Measurements from ENCODE around the gene HMGCLL1.

Gene HMGCLL1

DNA sequence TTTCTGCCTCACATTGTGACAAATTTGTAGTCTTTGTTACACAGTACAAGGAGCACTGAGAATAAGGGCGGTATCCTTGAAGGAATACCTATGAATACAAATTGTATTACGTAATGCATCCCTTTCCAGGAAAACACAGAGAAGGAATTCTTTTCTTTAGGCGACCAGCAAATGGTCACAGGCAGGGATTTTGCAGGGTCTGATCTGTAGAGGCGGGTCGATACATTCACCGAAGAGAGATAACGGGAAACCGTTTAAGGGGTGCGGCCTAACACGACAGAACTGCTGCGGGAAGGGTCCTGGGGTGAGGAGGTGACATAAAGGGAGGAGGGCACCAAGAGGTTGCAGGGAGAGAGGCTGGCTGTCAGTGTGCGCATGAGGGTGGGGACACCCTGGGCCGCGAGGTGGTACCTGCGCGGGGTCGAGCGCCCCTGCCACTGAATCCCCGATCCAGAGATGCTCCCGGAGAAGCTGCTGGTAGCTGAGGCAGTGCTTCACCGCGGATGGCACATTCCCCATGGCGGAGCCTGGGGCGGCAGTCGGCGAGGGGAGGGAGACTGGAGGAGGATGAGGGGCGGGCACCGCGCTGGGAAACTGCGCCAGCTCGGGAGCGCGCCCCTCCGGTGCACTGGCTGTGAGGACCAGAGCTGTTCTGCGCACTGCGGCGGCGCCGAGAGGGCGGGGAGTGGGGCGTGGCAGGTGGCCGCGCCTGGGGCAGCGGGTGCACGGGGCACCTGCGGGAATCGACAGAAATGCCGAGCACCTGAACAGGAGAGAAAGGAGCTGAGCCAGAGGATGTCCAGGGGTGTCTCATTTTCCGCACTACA lies at the start of gene HMGCLL1:
Gene HMGCLL1, minus strand, starts transcription at position 656 of the 827 bp plus-strand sequence. Its CDS starts 137 bp downstream, at position 519.
- DNase-seq = no peak

GRCh38 chr6:55621993-55622392 lies 43.0 kb upstream of the HMGCLL1 start:
- no peak for DNase-seq

DNA sequence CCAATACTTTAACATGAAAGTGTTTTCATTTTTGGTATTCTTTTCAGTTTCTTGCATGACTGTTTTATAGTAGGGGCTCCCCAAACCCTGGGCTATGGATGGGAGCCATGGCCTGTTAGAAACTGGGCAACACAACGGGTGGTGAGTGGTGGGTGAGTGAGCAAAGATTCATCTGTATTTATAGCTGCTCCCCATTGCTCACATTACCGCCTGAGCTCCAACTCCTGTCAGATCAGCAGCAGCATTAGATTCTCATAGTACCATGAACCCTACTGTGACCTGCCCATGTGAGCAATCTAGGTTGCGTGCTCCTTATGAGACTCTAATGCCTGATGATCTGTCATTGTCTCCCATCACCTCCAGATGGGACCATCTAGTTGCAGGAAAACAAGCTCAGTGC lies 42.3 kb upstream of the HMGCLL1 start:
- no peak for DNase-seq

DNA sequence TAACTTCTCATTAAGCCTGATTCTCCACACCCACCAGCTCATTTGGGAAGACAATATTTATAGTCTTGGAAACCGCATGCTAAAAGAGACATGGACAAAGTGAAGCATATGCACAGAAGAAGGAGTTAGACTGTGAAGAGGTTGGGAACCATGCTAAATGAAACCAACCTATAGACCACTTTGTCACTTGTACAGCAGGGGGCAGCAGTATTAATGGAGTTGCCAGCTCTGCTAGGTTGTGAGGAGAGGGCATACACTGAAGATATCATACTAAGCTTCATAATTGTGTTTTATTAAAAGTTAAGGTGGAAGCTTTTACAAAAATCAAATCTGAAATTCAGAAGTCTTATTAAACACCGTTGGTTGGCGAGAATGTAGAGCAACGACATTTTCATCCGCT lies 38.3 kb upstream of the HMGCLL1 start:
- DNase-seq = no peak

- no peak for DNase-seq
These were observed 25.0 kb upstream of the HMGCLL1 start for GRCh38 chr6:55604021-55604420.

GRCh38 chr6:55601120-55601519 lies 22.1 kb upstream of the HMGCLL1 start:
- DNase-seq = no peak

GRCh38 chr6:55594442-55594841 lies 15.4 kb upstream of the HMGCLL1 start:
- no peak for DNase-seq

DNA sequence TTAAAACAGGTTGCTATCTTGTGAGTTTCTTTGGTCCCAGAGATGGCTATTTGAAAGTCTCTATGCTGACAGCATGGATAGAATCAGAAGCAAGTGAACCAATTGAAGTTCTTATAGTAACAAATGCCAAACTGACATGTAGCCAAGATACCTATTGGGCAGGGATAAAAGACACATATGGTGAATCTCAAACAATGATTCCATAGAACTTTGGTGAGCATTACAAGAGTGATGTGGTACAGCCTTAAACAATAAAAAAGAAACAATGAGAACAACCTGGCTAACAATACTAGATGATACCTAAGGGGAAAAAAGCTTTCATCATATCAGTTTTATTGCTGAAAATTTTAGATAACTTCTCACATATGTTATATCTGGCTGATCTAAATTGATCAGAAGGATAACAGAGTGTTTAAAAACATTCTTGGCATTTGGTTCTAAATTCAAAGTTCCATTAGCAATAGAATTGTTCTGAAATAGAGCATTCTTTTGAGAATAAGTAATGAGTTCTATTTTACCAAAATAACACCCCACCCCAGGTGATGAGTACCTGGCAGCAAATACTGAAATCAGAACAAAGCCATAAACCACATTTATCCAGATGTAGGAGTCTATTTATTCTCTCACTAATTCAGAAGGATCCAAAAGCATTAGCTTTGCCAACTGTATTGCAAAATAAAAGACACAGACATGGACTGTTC lies 5.8 kb upstream of the HMGCLL1 start:
- no peak for DNase-seq

DNA sequence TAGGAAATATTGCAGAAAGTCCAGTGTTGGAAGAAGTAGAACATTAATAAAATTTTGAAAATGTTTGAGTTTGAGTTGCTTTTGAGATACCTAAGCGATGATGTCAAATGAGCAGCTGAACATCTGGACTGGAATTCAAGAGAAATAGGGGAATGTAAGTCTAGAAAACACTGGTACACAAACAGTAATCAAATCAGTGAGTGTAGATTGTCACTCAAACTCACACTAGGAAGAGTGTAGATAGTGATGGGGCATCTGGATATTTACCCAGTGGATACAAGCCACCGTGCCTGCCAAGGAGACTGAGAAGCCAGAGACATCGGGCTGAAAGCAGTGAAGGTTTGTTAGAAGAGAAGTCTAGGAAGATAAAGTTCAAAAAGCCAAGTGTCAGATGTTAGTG lies 2.2 kb downstream of the HMGCLL1 start:
- no peak for DNase-seq

- no peak for DNase-seq
These were observed 4.4 kb downstream of the HMGCLL1 start for GRCh38 chr6:55574556-55574955.

- no peak for DNase-seq
These were observed 9.4 kb downstream of the HMGCLL1 start for GRCh38 chr6:55569638-55570037.

DNA sequence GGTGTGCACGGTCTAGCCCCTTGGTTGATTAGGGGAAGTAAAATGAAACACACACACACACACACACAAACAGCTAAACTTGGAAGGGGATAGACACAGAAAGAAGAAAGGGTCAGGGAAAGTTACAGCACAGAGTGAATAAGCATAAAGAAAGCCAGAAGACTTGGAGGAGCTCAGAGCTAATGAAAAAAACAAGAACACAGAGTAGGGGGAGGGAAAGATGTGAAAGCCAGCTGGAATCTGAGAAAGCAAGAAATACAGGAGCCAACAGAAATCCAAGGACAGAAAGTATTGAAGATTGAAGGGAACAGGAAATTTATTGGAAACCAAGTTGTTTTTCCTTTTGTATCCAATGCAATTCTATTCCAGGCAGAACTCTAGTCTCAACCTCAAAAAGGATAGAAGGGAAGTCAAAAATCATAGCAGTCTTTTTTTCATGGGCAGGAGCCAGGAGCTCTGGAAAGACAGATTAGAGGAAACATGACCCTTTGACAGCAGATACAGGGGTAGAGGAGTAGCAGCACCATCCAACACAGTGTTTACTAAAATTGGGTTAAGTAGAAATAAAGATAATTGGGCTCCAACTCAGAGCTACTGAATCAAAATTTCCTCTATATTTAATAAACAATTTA lies 10.1 kb downstream of the HMGCLL1 start:
- no peak for DNase-seq

- DNase-seq = no peak
These were observed 11.4 kb downstream of the HMGCLL1 start for GRCh38 chr6:55567558-55567957.

- no peak for DNase-seq
These were observed 12.8 kb downstream of the HMGCLL1 start for GRCh38 chr6:55566036-55566710.

DNA sequence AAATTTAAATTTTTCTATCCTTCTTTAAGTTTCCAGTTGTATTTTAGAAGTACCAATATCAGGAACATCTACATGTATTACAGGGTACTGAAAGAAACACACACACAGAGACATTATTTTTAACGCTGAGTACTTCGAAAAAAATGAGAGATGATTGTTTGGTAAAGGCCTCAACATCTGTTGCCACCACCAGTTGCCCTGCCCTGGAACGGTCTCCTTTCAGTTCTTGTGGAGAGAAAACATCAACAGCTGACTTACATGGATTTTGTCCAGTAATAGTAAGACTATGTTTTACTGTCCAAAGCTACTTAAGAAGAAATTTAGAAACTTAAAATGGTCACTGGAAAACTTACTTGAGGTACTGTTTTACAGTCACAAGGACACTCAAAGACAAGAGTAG lies 16.7 kb downstream of the HMGCLL1 start:
- no peak for DNase-seq

GRCh38 chr6:55560290-55560885 lies 18.6 kb downstream of the HMGCLL1 start:
- no peak for DNase-seq

GRCh38 chr6:55557146-55557545 lies 21.8 kb downstream of the HMGCLL1 start:
- DNase-seq = no peak

DNA sequence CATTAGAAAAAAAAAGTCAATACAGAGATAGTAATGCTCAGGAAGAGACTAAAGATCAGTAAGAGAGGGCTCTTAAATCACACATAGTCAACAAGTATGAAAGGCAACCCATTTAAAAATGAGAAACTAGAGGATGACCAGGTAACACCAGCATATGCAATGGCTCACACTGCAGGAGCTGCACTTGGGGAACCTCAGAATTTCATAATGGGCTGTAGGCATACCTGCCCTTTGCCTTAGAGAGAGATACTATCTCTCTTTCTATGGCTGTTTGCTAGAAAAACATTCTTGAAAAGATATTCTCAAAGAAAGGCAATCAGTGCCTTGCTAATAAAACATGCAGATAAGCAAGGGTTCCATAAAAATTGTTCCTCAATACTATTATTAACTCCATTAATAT lies 33.2 kb downstream of the HMGCLL1 start:
- DNase-seq = no peak

GRCh38 chr6:55543633-55544309 lies 35.2 kb downstream of the HMGCLL1 start:
- DNase-seq = no peak

DNA sequence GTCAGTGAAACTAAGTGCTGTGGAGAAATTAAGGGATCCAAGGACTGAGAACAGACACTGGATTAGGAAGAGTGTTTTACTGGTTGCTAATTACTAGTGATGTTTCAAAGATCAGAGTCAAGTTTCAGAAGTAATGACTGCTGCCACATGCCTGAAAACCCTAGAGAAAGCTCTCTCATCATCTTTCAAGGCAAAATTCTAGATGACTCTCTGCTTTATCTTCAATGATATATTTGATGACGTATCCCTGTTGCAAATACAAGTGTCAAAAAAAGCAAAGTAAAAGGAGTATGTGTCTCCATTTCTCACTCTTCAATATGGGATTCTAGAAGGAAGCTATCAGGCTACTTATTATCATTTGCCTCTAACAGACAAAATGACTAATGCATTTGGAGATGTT lies 38.0 kb downstream of the HMGCLL1 start:
- DNase-seq = no peak

DNA sequence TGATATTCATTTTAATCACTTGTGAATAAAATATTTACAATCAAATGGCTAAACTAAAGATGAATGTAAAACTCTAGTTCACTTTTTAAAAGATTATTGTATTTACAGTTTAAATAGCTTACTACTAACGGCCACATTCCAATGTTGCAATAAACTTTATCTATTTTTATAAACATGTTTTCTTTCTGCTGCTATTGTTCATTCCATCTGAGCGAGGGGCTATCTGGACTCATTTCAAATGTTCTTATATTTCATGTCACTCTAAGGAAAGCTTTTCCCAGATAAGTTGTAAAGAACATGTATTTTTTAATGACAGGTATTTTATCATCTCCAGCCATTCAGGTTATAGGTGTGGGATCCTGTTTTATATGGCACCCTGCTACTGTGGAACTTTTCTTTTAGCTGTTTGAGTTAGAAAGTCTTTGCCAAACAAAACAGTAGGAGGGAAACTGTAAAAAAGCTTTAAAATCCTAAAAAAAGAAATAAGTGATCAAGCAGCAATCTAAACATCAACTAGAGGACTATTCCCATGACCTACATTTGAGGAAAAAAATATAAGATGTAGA lies 42.5 kb downstream of the HMGCLL1 start:
- DNase-seq = no peak

DNA sequence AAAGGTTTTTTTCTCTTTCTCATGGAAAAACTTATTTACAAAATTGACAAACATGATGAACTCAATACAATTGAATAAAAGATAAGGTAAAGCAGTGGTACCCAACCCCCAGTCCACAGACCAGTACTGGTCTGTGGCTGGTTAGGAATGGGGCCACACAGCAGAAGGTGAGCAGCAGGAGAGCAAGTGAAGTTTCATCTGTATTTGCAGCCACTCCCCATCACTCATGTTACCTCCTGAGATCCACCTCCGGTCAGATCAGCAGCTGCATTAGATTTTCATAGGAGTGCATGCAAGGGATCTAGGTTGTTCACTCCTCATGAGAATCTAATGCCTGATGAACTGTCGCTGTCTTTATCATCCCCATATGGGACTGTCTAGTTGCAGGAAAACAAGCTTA lies 47.5 kb downstream of the HMGCLL1 start:
- no peak for DNase-seq

Data from activated naive CD4-positive, alpha-beta T cell treated with Interleukin-2 at 50 U/mL for 16 hours (primary cell).